Measurements from ENCODE around the gene RBMS3. TPM values are rescaled to one million over a fixed set of nuclear protein-coding genes. Genes with fewer than 3 reads are reported as not detected.

RBMS3 gene
- total RNA-seq, 2 experiments from 2014 or later = 1.0 TPM; not detected in 1

DNA sequence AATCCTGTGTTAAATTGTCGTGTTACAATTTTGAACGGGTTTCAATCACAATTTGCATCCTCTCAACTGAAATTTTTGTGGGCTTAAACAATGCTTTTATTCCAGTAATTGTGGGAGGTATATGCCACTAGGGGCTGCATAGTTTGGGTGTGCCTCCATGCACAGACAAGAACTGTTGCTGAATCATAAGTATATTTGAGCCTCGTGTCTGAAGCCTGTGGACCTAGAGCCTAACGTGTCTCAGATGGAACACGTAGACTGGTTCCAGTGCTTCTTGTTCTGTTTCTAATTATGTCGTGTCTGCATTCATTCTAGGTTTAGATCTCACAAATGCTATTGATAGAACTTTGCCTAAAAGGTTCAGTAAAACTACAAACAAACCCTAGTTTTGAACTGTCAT lies 363.4 kb downstream of the RBMS3 start:
- CTCF ChIA-PET (ENCODE audit: unreplicated experiment) = no interaction called here
- BruUV-seq (replicated peaks) = no TSS peak
- H3K4me2 ChIP-seq (ENCODE audit: low read length) = no peak overlapping the region
- H4K20me1 ChIP-seq (ENCODE audit: insufficient read depth, low read length) = no peaks in the 10 kb centered on the region
- intact Hi-C loops (cut with micrococcal nuclease; ENCODE audit: unreplicated experiment) = no loop called here
- H3K9me3 ChIP-seq (ENCODE audit: low read length) = no peaks in the 10 kb centered on the region
- H3K4me1 ChIP-seq (ENCODE audit: insufficient read depth, low read length, poor library complexity, severe bottlenecking) = no peaks in the 10 kb centered on the region
- H3K79me2 ChIP-seq (ENCODE audit: insufficient read depth, low read depth, low read length) = no peaks in the 10 kb centered on the region
- no peak for TF ChIP-seq EZH2phosphoT487 (IDR thresholded peaks at IDR 0.05; ENCODE audit: borderline replicate concordance, low read depth, low read length)
- TF ChIP-seq, protein P1, sequence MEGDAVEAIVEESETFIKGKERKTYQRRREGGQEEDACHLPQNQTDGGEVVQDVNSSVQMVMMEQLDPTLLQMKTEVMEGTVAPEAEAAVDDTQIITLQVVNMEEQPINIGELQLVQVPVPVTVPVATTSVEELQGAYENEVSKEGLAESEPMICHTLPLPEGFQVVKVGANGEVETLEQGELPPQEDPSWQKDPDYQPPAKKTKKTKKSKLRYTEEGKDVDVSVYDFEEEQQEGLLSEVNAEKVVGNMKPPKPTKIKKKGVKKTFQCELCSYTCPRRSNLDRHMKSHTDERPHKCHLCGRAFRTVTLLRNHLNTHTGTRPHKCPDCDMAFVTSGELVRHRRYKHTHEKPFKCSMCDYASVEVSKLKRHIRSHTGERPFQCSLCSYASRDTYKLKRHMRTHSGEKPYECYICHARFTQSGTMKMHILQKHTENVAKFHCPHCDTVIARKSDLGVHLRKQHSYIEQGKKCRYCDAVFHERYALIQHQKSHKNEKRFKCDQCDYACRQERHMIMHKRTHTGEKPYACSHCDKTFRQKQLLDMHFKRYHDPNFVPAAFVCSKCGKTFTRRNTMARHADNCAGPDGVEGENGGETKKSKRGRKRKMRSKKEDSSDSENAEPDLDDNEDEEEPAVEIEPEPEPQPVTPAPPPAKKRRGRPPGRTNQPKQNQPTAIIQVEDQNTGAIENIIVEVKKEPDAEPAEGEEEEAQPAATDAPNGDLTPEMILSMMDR (conservative IDR thresholded peaks at IDR 0.05; ENCODE audit: low read length) = no peak
- no peak overlapping the region for H3K4me3 ChIP-seq (ENCODE audit: low read depth, low read length, poor library complexity, severe bottlenecking)
- H3K27ac ChIP-seq (ENCODE audit: low read depth, low read length, poor library complexity, severe bottlenecking) = no peak overlapping the region
- no peaks in the 10 kb centered on the region for H3K9me2 ChIP-seq (ENCODE audit: insufficient read depth, low read length)
- no peak for DNase-seq (ENCODE audit: low spot score)
- H2AFZ ChIP-seq (ENCODE audit: low read length) = no peak overlapping the region
- POLR2A ChIA-PET = no interaction called here
- no peaks in the 10 kb centered on the region for H3K36me3 ChIP-seq (ENCODE audit: insufficient read depth, low read length)

DNA sequence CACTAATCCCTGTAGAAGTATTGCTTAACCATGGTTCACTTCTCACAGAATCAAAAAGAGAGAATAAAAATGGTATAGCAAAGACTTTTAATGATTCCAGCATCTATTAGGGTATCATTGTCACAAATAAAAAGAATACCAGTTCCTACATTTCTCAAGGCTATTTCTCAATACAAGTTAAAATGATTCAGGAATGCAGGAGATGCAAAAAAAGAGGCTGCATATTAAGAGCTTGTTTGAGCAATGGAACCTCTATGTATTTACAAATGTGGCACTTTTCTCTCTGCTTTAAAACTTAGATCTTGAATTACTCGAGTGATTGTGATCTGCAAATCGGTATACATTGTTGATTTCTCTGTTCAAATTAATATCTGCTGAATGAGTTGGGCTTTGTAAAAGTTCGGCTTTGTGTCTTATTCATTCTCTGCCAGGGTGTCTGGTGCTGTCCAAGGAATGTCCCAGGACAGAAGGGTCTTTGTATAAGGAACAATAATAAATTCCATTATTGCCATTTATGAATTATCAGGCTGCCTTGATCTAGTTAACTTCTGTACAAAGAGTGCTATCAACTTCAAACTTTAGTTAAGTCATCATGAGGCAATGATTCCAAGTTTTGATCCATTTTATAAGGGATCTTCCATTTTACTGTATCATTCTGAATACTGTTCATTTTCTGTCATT lies 364.2 kb downstream of the RBMS3 start:
- no TSS peak for BruUV-seq (replicated peaks)
- H3K9me3 ChIP-seq (ENCODE audit: low read length) = no peaks in the 10 kb centered on the region
- POLR2A ChIA-PET = no interaction called here
- no peak overlapping the region for H3K4me2 ChIP-seq (ENCODE audit: low read length)
- CTCF ChIA-PET (ENCODE audit: unreplicated experiment) = no interaction called here
- H3K4me1 ChIP-seq (ENCODE audit: insufficient read depth, low read length, poor library complexity, severe bottlenecking) = no peaks in the 10 kb centered on the region
- no peaks in the 10 kb centered on the region for H4K20me1 ChIP-seq (ENCODE audit: insufficient read depth, low read length)
- H3K79me2 ChIP-seq (ENCODE audit: insufficient read depth, low read depth, low read length) = no peaks in the 10 kb centered on the region
- H3K36me3 ChIP-seq (ENCODE audit: insufficient read depth, low read length) = no peaks in the 10 kb centered on the region
- no peaks in the 10 kb centered on the region for H3K9me2 ChIP-seq (ENCODE audit: insufficient read depth, low read length)
- H2AFZ ChIP-seq (ENCODE audit: low read length) = no peak overlapping the region
- no peak overlapping the region for H3K4me3 ChIP-seq (ENCODE audit: low read depth, low read length, poor library complexity, severe bottlenecking)
- intact Hi-C loops (cut with micrococcal nuclease; ENCODE audit: unreplicated experiment) = no loop called here
- no peak for DNase-seq (ENCODE audit: low spot score)
- TF ChIP-seq, protein P1 (conservative IDR thresholded peaks at IDR 0.05; ENCODE audit: low read length) = no peak
- TF ChIP-seq EZH2phosphoT487 (IDR thresholded peaks at IDR 0.05; ENCODE audit: borderline replicate concordance, low read depth, low read length) = no peak
- no peak overlapping the region for H3K27ac ChIP-seq (ENCODE audit: low read depth, low read length, poor library complexity, severe bottlenecking)

DNA sequence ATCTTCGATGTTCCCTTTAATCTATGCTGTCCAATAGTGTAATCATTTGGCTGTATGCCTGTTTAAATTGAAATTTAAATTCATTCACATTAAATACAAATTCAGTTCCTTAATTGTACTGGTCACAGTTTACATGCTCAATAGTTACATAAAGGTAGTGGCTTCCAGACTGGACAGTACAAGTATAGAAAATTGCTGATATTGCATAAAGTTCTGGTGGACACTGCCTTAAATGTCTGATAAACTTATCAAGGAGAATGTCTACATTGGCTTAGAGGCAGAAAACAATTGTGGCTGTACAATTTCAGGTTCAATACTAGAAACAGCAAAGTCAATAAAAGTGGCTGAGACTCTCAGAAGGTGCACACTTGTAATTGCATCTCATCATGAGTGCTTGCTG lies 365.2 kb downstream of the RBMS3 start:
- no peak for TF ChIP-seq EZH2phosphoT487 (IDR thresholded peaks at IDR 0.05; ENCODE audit: borderline replicate concordance, low read depth, low read length)
- TF ChIP-seq, protein P1 (conservative IDR thresholded peaks at IDR 0.05; ENCODE audit: low read length) = no peak
- H3K27ac ChIP-seq (ENCODE audit: low read depth, low read length, poor library complexity, severe bottlenecking) = no peak overlapping the region
- H2AFZ ChIP-seq (ENCODE audit: low read length) = no peak overlapping the region
- no peaks in the 10 kb centered on the region for H4K20me1 ChIP-seq (ENCODE audit: insufficient read depth, low read length)
- ChIA-PET POLR2A (no interaction called here), CTCF (ENCODE audit: unreplicated experiment) (no interaction called here)
- H3K4me3 ChIP-seq (ENCODE audit: low read depth, low read length, poor library complexity, severe bottlenecking) = no peak overlapping the region
- H3K4me2 ChIP-seq (ENCODE audit: low read length) = no peak overlapping the region
- no peaks in the 10 kb centered on the region for H3K9me3 ChIP-seq (ENCODE audit: low read length)
- intact Hi-C loops (cut with micrococcal nuclease; ENCODE audit: unreplicated experiment) = no loop called here
- no TSS peak for BruUV-seq (replicated peaks)
- H3K79me2 ChIP-seq (ENCODE audit: insufficient read depth, low read depth, low read length) = no peaks in the 10 kb centered on the region
- H3K4me1 ChIP-seq (ENCODE audit: insufficient read depth, low read length, poor library complexity, severe bottlenecking) = no peaks in the 10 kb centered on the region
- H3K9me2 ChIP-seq (ENCODE audit: insufficient read depth, low read length) = no peaks in the 10 kb centered on the region
- no peak for DNase-seq (ENCODE audit: low spot score)
- H3K36me3 ChIP-seq (ENCODE audit: insufficient read depth, low read length) = no peaks in the 10 kb centered on the region

Data from OCI-LY7 (cell line).